ENCODE measurements around the gene PHF10.

DNA sequence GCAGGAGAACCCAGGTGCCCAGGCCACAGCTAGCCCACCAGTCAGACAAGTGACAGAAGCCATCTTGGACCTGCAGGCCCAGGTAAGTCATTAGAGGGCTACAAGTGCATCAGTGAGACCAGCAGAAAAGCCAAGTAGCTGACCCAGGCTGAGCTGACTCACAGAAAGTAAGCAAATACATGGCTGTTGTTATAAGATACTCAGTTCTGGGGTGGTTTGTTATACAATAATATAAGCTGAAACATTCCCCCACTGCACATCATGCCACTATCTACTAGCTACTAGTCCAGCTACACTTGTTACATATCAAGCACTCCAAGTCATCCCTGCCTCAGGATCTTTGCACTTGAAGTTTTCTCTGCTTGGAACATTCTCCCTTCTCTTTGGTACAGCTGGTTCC is 17.0 kb upstream of the PHF10 start:
- TF ChIP-seq, protein P1, sequence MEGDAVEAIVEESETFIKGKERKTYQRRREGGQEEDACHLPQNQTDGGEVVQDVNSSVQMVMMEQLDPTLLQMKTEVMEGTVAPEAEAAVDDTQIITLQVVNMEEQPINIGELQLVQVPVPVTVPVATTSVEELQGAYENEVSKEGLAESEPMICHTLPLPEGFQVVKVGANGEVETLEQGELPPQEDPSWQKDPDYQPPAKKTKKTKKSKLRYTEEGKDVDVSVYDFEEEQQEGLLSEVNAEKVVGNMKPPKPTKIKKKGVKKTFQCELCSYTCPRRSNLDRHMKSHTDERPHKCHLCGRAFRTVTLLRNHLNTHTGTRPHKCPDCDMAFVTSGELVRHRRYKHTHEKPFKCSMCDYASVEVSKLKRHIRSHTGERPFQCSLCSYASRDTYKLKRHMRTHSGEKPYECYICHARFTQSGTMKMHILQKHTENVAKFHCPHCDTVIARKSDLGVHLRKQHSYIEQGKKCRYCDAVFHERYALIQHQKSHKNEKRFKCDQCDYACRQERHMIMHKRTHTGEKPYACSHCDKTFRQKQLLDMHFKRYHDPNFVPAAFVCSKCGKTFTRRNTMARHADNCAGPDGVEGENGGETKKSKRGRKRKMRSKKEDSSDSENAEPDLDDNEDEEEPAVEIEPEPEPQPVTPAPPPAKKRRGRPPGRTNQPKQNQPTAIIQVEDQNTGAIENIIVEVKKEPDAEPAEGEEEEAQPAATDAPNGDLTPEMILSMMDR (IDR thresholded peaks at IDR 0.05): no peak
- TF ChIP-seq POLR2AphosphoS5 (IDR thresholded peaks at IDR 0.05): no peak
